Karpas-422 (cell line): ENCODE data around the gene ACACB. TPM values are rescaled to one million over a fixed set of nuclear protein-coding genes. Genes with fewer than 3 reads are reported as not detected.

Experiments used
- DNase-seq: peaks from one replicate; pipeline ENCODE4 v3.0.0-alpha.2; 2015
- H2AFZ ChIP-seq: fragments of 200-600 bp; sonication (generic); 2 replicates; pipeline ENCODE4 v1.6.1; 2014; ENCODE audit warnings: antibody characterized with exemption, low read length, mixed read lengths
- H3K27ac ChIP-seq: fragments of 200-600 bp; sonication (generic); 2 replicates; pipeline ENCODE4 v1.5.1; 2014; ENCODE audit warnings: mild to moderate bottlenecking, low read length, moderate library complexity
- H3K27me3 ChIP-seq: fragments of 200-600 bp; sonication (generic); 2 replicates; pipeline ENCODE4 v1.6.1; 2014; ENCODE audit warnings: low read length, mixed read lengths
- H3K36me3 ChIP-seq: fragments of 200-600 bp; sonication (generic); 2 replicates; pipeline ENCODE4 v1.6.1; 2014; ENCODE audit warnings: low read length, mixed read lengths; ENCODE audit not compliant: insufficient read depth
- H3K4me1 ChIP-seq: fragments of 200-600 bp; sonication (generic); 2 replicates; pipeline ENCODE4 v1.6.1; 2014; ENCODE audit warnings: mild to moderate bottlenecking, low read length, mixed read lengths
- H3K4me2 ChIP-seq: fragments of 200-600 bp; sonication (generic); 2 replicates; pipeline ENCODE4 v1.6.1; 2014; ENCODE audit warnings: low read length, low read depth, mild to moderate bottlenecking; ENCODE audit not compliant: poor library complexity, severe bottlenecking
- H3K4me3 ChIP-seq: fragments of 200-600 bp; sonication (generic); 2 replicates; pipeline ENCODE4 v1.5.1; 2014; ENCODE audit warnings: mild to moderate bottlenecking, antibody characterized with exemption, low read length, mixed read lengths
- H3K79me2 ChIP-seq: fragments of 200-600 bp; sonication (generic); 2 replicates; pipeline ENCODE4 v1.6.1; 2014; ENCODE audit warnings: mild to moderate bottlenecking, low read length, mixed read lengths
- H3K9ac ChIP-seq: fragments of 200-600 bp; sonication (generic); 2 replicates; pipeline ENCODE4 v1.6.0; 2014; ENCODE audit warnings: low read length
- H3K9me2 ChIP-seq: fragments of 200-600 bp; sonication (generic), shearing (Covaris generic); replicated peaks from 2 replicates; pipeline ENCODE4 v1.6.0; 2014; ENCODE audit warnings: mild to moderate bottlenecking, low read length, moderate library complexity; ENCODE audit not compliant: insufficient read depth
- H3K9me3 ChIP-seq: fragments of 300-700, 200-600 bp; sonication (generic); 2 replicates; pipeline ENCODE4 v1.6.1; 2014; ENCODE audit warnings: low read length, mixed read lengths
- H4K20me1 ChIP-seq: fragments of 200-600 bp; sonication (generic); 2 replicates; pipeline ENCODE4 v1.6.1; 2014; ENCODE audit warnings: mild to moderate bottlenecking, antibody characterized with exemption, low read length, low read depth; ENCODE audit not compliant: insufficient read depth
- total RNA-seq: library from RNA; depleted of rRNA; stranded (reverse); fragments of >200 nt; shearing (Covaris generic); gene quantifications from 2 replicates; pipeline ENCODE4 v1.2.3, GENCODE V29; 2014; ENCODE audit warnings: low replicate concordance

Gene ACACB
- total RNA-seq, 1 experiment from 2014 or later, result 6.5 TPM

GRCh38 chr12:109277899-109278762, 161.7 kb downstream of the ACACB start:
- H2AFZ ChIP-seq, result no peak overlapping the region
- no peaks in the 10 kb centered on the region for H3K27me3 ChIP-seq
- no peaks in the 10 kb centered on the region for H3K9me3 ChIP-seq
- H3K4me2 ChIP-seq, result no peak overlapping the region
- H3K4me3 ChIP-seq, result no peak overlapping the region
- H3K36me3 ChIP-seq, result no peaks in the 10 kb centered on the region
- no peaks in the 10 kb centered on the region for H3K79me2 ChIP-seq
- H3K9me2 ChIP-seq, result no peaks in the 10 kb centered on the region
- no peak for DNase-seq
- no peaks in the 10 kb centered on the region for H3K4me1 ChIP-seq
- no peak overlapping the region for H3K9ac ChIP-seq
- no peak overlapping the region for H3K27ac ChIP-seq
- no peaks in the 10 kb centered on the region for H4K20me1 ChIP-seq

DNA sequence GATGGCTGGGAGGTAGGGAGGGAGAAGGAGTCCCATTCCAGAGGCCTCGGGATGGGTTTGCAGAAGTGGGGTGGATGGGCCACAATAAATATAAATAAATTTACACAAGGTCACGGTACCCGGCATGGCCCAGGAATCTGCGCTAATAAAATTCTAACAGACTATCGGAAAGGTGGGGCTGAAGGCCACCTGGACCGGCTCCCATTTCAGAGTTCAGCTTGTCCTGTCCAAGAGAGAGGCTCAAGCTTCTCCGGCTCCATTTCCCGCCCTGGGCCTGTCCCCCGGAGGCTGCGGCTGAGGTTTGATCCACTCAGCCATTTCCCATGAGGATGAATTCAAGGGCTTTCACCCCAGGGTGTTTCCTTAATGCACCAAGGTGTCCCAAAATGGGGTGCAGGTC, 162.5 kb downstream of the ACACB start:
- Histone ChIP-seq H3K4me1 (no peaks in the 10 kb centered on the region), H3K9ac (no peak overlapping the region), H3K36me3 (no peaks in the 10 kb centered on the region), H3K4me2 (no peak overlapping the region), H3K4me3 (no peak overlapping the region), H3K79me2 (no peaks in the 10 kb centered on the region), H3K27ac (no peak overlapping the region), H2AFZ (no peak overlapping the region), H3K9me3 (no peaks in the 10 kb centered on the region), H3K9me2 (no peaks in the 10 kb centered on the region), H4K20me1 (no peaks in the 10 kb centered on the region), H3K27me3 (no peaks in the 10 kb centered on the region)
- no peak for DNase-seq

GRCh38 chr12:109279525-109279924, 163.1 kb downstream of the ACACB start:
- no peaks in the 10 kb centered on the region for H3K9me2 ChIP-seq

GRCh38 chr12:109281452-109281851, 165.1 kb downstream of the ACACB start:
- Histone ChIP-seq H3K27ac (no peak overlapping the region), H3K79me2 (no peaks in the 10 kb centered on the region), H3K4me3 (no peak overlapping the region), H3K9me2 (no peaks in the 10 kb centered on the region), H3K4me2 (no peak overlapping the region), H4K20me1 (no peaks in the 10 kb centered on the region), H3K9me3 (no peaks in the 10 kb centered on the region), H3K4me1 (no peaks in the 10 kb centered on the region), H3K9ac (no peak overlapping the region), H2AFZ (no peak overlapping the region), H3K36me3 (no peaks in the 10 kb centered on the region), H3K27me3 (no peaks in the 10 kb centered on the region)
- DNase-seq, result no peak

More at GRCh38 chr12:109279525-109279924, 163.1 kb downstream of the ACACB start:
- Histone ChIP-seq H3K27ac (no peak overlapping the region), H3K4me1 (no peaks in the 10 kb centered on the region), H3K79me2 (no peaks in the 10 kb centered on the region), H4K20me1 (no peaks in the 10 kb centered on the region), H3K4me3 (no peak overlapping the region), H3K9me3 (no peaks in the 10 kb centered on the region), H3K27me3 (no peaks in the 10 kb centered on the region), H3K4me2 (no peak overlapping the region), H3K9ac (no peak overlapping the region), H3K36me3 (no peaks in the 10 kb centered on the region), H2AFZ (no peak overlapping the region)
- no peak for DNase-seq

- Histone ChIP-seq H3K9me2 (no peaks in the 10 kb centered on the region), H3K9ac (no peak overlapping the region), H3K4me1 (no peaks in the 10 kb centered on the region), H3K9me3 (no peaks in the 10 kb centered on the region), H3K27me3 (no peaks in the 10 kb centered on the region), H3K27ac (no peak overlapping the region), H4K20me1 (no peaks in the 10 kb centered on the region), H3K4me3 (no peak overlapping the region), H2AFZ (no peak overlapping the region), H3K4me2 (no peak overlapping the region), H3K36me3 (no peaks in the 10 kb centered on the region), H3K79me2 (no peaks in the 10 kb centered on the region)
- no peak for DNase-seq
Observed at GRCh38 chr12:109284392-109284791, 168.0 kb downstream of the ACACB start.

GRCh38 chr12:109286252-109286651, 169.9 kb downstream of the ACACB start:
- Histone ChIP-seq H3K4me1 (no peaks in the 10 kb centered on the region), H3K4me3 (no peak overlapping the region), H3K9ac (no peak overlapping the region), H4K20me1 (no peaks in the 10 kb centered on the region), H3K27ac (no peak overlapping the region), H2AFZ (no peak overlapping the region), H3K79me2 (no peaks in the 10 kb centered on the region), H3K36me3 (no peaks in the 10 kb centered on the region), H3K9me2 (no peaks in the 10 kb centered on the region), H3K4me2 (no peak overlapping the region), H3K27me3 (no peaks in the 10 kb centered on the region), H3K9me3 (no peaks in the 10 kb centered on the region)
- DNase-seq, result no peak

GRCh38 chr12:109286652-109287051, 170.3 kb downstream of the ACACB start:
- Histone ChIP-seq H3K9me3 (no peaks in the 10 kb centered on the region), H2AFZ (no peak overlapping the region), H3K36me3 (no peaks in the 10 kb centered on the region), H3K79me2 (no peaks in the 10 kb centered on the region), H3K27me3 (no peaks in the 10 kb centered on the region), H3K9ac (no peak overlapping the region), H3K9me2 (no peaks in the 10 kb centered on the region), H4K20me1 (no peaks in the 10 kb centered on the region), H3K4me3 (no peak overlapping the region), H3K4me2 (no peak overlapping the region), H3K4me1 (no peaks in the 10 kb centered on the region), H3K27ac (no peak overlapping the region)
- DNase-seq, result no peak

GRCh38 chr12:109287181-109287580, 170.8 kb downstream of the ACACB start:
- no peak overlapping the region for H3K27ac ChIP-seq
- H3K79me2 ChIP-seq, result no peaks in the 10 kb centered on the region
- H3K4me3 ChIP-seq, result no peak overlapping the region
- no peaks in the 10 kb centered on the region for H3K36me3 ChIP-seq
- H3K9me3 ChIP-seq, result no peaks in the 10 kb centered on the region
- H3K27me3 ChIP-seq, result no peaks in the 10 kb centered on the region
- H3K9ac ChIP-seq, result no peak overlapping the region
- no peak overlapping the region for H2AFZ ChIP-seq
- no peaks in the 10 kb centered on the region for H4K20me1 ChIP-seq
- no peak overlapping the region for H3K4me2 ChIP-seq
- no peak for DNase-seq
- no peaks in the 10 kb centered on the region for H3K9me2 ChIP-seq
- H3K4me1 ChIP-seq, result no peaks in the 10 kb centered on the region
